Glomerular endothelial cell (primary cell): ENCODE measurements around the gene ROR1. TPM values are rescaled to one million over a fixed set of nuclear protein-coding genes. Genes with fewer than 3 reads are reported as not detected.
A peak's percentile ranks its signal among the peaks of the same experiment; 100 is the strongest.

Experiments
- DNase-seq: peaks from one replicate; pipeline ENCODE4 v3.0.0-alpha.2; 2011; ENCODE audit warnings: low read depth, low spot score; ENCODE audit errors: extremely low read depth
- total RNA-seq: library from RNA; depleted of rRNA; stranded (reverse); fragments of >200 nt; gene quantifications from 2 replicates; pipeline ENCODE4 v1.2.3, GENCODE V29; 2015

Gene ROR1
- total RNA-seq, 1 donor from 2014 or later = 28.5 TPM

- no peak for DNase-seq
Observed at GRCh38 chr1:63987628-63988024, 213.8 kb downstream of the ROR1 start.

DNA sequence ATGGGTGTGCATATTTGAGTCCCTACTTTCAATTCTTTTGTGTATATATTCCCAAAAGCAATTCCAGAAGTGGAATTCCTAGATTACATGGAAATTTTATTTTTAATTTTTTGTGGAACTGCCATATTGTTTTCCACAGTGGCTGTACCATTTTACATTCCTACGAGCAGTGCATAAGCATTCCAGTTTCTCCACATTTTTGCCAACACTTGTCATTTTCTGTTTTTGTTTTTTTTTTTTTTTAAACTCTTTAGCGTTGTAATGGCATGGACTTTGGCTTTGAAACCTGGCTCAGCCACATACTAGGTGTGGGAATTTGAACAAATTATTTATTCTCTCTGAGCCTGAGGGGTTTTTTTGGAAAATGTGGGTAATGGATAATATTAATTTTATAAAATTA, 215.1 kb downstream of the ROR1 start:
- no peak for DNase-seq

DNA sequence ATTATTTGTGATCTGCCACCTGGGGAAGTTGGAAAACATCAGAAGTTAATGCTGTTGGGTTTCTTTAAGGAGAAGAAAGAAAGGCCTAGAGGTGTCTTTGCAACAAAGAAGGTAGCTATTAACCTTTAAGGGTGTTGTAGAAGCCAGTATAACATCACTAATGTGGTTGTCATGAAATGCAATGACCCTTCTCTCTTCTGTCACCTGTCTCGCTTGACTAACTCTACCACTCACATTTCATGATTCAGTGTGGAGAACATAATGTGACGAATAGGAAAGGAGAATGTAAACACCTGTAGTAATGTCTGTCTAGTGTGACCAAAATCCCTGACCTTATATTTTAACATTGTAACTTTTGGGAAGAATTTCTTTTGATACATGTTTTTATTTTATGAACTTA, 217.9 kb downstream of the ROR1 start:
- DNase-seq = no peak

DNA sequence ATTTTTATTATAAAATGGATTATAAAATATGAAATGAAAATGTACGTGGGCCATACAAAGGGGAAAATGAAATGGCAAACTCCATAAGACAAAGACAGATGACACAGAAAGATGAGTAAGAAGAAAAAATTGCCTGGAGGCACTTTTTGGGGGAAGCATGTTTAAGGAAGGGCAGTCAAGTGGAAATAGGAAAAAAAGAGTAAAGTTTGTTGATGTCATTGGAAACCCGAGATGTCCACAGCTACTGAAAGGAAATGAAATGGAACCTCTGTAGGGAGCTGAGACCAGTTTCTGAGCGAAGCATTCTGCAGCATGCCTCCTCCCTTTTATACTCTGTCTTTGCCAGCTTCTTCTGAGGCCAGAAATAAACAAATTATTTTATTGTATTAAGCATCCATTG, 226.2 kb downstream of the ROR1 start:
- no peak for DNase-seq

DNA sequence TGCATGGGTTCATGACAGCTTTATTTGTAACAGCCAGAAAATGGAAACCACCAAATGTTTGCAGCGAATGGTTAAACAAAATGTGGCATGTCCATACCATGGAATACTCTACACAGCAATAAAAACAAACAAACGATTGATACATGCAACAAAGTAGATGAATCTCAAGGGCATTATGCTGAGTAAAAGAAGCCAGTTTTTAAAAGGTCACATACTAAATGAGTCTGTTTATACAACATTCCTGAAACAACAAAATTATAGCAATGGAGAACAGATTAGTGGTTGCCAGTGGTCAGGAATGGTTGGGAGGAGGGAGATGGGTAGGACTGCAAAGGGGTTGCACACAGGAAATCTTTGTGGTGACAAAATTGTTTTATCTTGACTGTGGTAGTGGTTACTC, 227.2 kb downstream of the ROR1 start:
- no peak for DNase-seq

- DNase-seq = no peak
Observed at GRCh38 chr1:64004451-64005025, 230.7 kb downstream of the ROR1 start.

GRCh38 chr1:64005801-64006200, 232.0 kb downstream of the ROR1 start:
- DNase-seq = no peak

DNA sequence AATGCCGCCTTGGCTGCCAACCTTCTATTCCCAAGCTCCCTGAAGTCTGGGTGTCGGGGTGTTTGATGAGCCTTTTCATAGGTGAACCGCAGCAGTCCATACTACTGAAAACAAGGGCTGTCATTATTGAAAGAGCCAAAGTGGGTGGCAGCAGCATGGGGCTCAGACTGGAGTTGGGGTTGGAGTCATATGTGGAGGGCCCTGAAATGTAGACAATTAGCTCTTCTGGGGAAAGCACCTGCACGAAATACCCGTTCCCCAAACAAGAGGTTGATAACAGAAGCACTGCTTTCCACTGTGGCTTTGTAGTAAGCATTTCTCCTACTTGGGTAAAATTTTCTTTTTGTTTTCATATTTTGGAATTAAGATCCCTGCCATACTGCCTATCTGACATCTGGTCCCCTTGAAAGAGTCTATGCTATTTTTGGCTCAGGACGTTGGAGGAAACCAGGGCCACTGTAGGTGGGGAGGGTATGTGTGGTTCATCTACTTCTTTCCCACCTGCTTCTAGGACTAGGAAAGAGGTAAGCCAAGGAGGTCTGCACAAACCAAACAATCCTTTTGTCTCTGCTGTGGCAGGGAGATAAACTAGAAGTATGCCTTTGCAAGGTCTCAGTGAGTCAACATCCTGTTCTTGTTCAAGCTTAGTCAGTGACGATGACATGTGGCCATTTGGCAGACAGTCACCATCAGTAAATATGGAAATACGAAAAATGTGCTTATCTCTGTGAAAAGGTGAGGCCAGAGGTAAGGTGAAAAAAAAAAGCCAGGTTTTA, 232.6 kb downstream of the ROR1 start:
- DNase-seq = peak; percentile 82

DNA sequence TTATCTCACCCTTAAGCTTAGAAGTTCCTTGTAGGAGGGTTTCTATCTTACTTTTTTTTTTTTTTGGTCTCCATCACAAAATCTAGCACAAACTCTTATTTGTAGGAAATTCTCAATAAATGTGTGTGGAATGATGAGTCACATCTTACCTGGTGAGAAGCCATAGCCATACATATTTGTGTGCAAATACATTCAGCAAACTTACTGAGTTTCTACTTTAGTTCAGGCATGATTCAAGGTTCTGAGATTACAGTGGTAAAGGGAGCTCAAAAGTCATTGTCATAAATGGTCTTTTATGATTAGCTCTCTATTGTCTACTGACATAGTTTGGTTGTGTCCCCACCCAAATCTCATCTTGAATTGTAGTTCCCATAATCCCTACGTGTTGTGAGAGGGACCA, 236.5 kb downstream of the ROR1 start:
- no peak for DNase-seq

DNA sequence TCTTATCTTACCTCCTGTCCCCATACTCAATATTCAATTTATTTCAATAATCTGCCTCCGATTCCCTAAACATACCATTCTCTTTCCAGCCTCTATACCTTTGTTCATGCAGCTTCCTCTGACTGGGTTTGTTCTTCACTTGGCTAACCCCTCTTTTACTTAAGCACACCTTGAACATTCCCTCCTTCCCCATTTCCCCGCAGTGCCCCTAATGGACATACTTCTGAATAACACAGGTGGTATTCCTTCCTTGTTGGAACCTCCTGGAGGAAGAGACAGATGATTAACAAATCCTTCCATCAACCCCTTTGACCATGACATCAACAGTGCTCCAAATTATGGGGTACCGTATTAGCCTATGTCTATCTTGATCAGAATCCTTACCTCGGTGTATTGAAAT, 239.6 kb downstream of the ROR1 start:
- no peak for DNase-seq

DNA sequence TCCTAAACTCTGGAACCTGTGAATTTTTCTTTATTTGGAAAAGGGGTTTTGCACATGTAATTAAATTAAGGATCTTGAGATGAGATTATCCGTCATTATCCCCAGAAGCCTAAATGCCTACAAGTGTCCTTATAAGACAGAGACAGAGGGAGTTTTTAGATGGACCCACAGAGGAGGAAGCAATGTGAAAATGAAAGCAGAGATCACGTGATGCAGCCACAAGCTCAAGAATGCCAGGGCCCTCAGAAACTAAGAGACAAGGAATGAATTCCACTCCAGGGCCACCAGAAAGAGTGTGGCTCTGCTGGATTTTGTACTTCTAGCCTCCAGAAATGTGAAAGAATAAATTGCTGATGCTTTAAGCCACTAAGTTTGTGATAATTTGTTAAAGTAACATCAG, 246.0 kb downstream of the ROR1 start:
- DNase-seq = no peak

GRCh38 chr1:64021066-64021465, 247.2 kb downstream of the ROR1 start:
- no peak for DNase-seq

GRCh38 chr1:64025051-64025450, 251.2 kb downstream of the ROR1 start:
- no peak for DNase-seq

DNA sequence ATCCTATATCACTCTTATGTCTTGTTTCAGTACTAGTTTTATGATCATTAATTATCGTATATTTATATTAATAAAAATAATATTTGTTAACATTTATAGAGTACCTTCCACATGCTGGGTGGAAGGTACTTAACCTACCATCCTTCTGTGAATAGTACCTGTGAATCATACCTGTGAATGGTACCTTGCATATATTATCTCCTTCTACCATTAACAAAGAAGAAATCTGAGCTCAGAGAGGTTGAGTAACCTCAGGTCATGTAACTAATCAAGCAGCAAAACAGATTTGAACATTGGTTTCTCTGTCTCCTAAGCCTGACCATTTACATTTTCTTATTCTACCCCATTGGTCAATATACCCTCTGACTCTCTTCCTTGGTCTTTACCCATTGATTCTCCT, 255.2 kb downstream of the ROR1 start:
- DNase-seq = no peak

DNA sequence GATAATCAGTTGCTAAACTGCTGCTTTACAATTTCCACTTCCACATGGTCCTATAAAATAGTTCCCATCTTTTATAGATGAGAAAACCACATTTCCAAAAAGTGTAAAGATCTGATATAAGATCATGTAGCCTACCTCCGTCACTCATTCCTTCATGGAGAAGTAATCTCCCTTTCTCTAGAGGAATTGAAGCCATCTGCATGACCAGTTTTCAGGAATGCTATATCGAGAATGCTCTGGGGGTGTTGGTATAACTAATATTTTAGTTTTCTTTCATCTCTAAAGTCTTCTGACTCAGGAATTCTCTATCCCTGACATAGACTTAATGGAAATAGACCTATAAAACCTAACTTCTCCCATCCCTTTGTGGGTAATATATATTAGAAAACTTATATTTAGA, 256.6 kb downstream of the ROR1 start:
- DNase-seq = no peak

DNA sequence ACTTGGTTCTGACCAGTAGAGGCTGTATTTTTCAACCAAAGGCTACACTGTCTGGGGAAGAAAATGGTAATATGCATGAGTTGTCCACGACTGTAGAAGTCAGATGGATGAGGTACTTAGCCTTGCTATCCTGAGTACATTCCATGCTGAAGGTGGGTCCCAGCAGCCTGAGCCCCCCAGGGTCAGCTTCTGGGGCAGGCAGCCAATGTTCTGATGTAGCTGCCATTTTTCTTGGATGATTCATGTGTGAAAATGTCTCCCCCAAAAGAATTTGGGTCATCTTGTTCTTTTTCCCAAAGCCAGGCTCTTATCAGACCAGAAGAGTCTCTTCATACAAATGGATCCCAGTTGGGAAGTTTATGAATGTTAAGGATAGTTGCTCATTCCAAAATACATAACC, 257.4 kb downstream of the ROR1 start:
- no peak for DNase-seq

GRCh38 chr1:64033667-64034220, 259.9 kb downstream of the ROR1 start:
- DNase-seq = no peak

- DNase-seq = no peak
Observed at GRCh38 chr1:64036549-64036948, 262.7 kb downstream of the ROR1 start.

- no peak for DNase-seq
Observed at GRCh38 chr1:64038119-64038518, 264.3 kb downstream of the ROR1 start.

DNA sequence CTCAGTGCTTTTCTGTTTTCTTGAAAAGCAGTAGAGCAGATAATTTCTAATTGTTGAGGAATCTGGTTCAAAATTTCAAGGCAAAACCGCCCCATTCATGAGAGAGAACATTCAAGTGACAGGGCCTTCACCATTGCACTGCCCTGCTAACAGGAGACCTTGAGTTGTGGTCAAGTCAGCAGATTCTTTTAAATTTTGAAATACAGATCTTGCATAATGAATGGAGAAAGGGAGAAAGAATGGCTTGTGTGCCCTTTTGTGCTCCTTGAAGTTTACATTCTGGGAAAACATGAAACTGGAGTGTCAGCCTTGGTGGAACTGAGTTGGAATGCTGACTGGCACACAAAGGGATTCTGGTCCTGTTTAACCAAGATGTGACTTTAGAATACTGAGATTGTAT, 265.1 kb downstream of the ROR1 start:
- no peak for DNase-seq

GRCh38 chr1:64039390-64039926, 265.6 kb downstream of the ROR1 start:
- peak; percentile 95 for DNase-seq
